BJ (cell line): ENCODE data around the gene NANOGP8. TPM values are rescaled to one million over a fixed set of nuclear protein-coding genes. Genes with fewer than 3 reads are reported as not detected.

Experiments
- CTCF ChIA-PET: fragments of 350-600 bp; formaldehyde crosslinking; extraction: SDS; loops from one replicate; lab custom pipeline; 2021; ENCODE audit warnings: antibody characterized with exemption, inconsistent platforms; lab: Yijun Ruan, JAX
- POLR2A ChIA-PET: fragments of 300-600 bp; sonication (Branson Sonifier 250); formaldehyde crosslinking; extraction: SDS; loops from one replicate; lab custom pipeline; 2021; ENCODE audit warnings: antibody characterized with exemption; lab: Charles Lee
- DNase-seq: peaks from one replicate; pipeline ENCODE4 v3.0.0-alpha.2; 2011; ENCODE audit warnings: low read depth
- H3K27me3 ChIP-seq: 2 replicates; pipeline ENCODE4 v1.6.0; 2011; ENCODE audit warnings: low read length; ENCODE audit not compliant: control insufficient read depth, insufficient read depth
- H3K36me3 ChIP-seq: 2 replicates; pipeline ENCODE4 v1.5.1; 2011; ENCODE audit warnings: low read length; ENCODE audit not compliant: control insufficient read depth, insufficient read depth
- H3K4me3 ChIP-seq: 2 replicates; pipeline ENCODE4 v1.5.1; 2011; ENCODE audit warnings: low read depth, mild to moderate bottlenecking, control low read depth, low read length
- polyA plus RNA-seq: library from polyadenylated mRNA; depleted of rRNA; stranded (reverse); fragments of >200 nt; gene quantifications from 2 replicates; pipeline ENCODE4 v1.2.3, GENCODE V29; 2011
- TF ChIP-seq, protein P1 (sequence below): IDR thresholded peaks from 2 replicates; pipeline ENCODE4 v1.5.1; 2011; ENCODE audit warnings: low read depth, mild to moderate bottlenecking, control low read depth, inconsistent platforms, low read length, moderate library complexity; ENCODE audit not compliant: insufficient read depth

The NANOGP8 gene
- polyA plus RNA-seq, 1 experiment, result not detected

DNA sequence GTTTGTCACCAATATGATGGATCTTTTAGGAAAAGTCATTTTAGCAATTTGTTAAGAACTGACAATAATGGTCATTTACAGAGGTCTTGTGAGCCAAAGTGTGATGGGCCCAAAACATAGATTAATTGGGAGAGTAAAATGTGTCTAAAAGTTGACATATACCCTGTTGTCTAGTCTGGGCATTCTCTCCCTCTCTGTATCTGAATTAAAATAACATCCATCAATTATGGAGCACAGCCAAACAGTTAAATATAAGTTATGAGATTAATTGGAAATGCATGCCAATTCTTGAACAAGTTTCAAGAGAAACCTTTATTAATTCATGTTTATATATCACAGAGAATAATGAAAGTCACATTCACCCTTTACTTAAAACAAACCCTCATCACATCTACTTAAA is 13.6 kb upstream of the NANOGP8 start:
- CTCF ChIA-PET, result no interaction called here
- TF ChIP-seq, protein P1, sequence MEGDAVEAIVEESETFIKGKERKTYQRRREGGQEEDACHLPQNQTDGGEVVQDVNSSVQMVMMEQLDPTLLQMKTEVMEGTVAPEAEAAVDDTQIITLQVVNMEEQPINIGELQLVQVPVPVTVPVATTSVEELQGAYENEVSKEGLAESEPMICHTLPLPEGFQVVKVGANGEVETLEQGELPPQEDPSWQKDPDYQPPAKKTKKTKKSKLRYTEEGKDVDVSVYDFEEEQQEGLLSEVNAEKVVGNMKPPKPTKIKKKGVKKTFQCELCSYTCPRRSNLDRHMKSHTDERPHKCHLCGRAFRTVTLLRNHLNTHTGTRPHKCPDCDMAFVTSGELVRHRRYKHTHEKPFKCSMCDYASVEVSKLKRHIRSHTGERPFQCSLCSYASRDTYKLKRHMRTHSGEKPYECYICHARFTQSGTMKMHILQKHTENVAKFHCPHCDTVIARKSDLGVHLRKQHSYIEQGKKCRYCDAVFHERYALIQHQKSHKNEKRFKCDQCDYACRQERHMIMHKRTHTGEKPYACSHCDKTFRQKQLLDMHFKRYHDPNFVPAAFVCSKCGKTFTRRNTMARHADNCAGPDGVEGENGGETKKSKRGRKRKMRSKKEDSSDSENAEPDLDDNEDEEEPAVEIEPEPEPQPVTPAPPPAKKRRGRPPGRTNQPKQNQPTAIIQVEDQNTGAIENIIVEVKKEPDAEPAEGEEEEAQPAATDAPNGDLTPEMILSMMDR, result no peak

DNA sequence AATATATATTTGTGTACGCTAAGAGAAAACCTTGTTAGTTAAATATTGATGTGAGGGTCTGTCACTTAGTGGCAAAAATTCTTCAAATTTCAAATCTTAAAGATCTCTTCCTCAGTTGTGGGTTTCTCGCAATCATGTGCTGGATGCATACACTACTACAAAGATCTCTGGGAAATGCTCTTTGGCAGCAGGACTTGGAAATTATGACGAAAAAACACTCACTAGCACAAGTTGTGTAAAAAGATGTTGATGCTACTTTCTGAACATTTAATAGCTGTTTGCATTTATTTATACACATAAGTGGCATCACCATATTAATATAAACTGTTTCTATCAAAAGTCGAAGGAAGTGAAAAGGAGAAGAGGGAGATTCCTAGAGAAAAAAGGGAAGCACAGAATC is 10.8 kb upstream of the NANOGP8 start:
- H3K27me3 ChIP-seq, result no peaks in the 10 kb centered on the region
- TF ChIP-seq, protein P1, result no peak
- no peak overlapping the region for H3K4me3 ChIP-seq
- ChIA-PET CTCF (no interaction called here), POLR2A (no interaction called here)
- no peak for DNase-seq
- H3K36me3 ChIP-seq, result no peaks in the 10 kb centered on the region

More for the DNA sequence above, 13.6 kb upstream of the NANOGP8 start:
- H3K36me3 ChIP-seq, result no peaks in the 10 kb centered on the region
- POLR2A ChIA-PET, result no interaction called here
- DNase-seq, result no peak
- no peaks in the 10 kb centered on the region for H3K27me3 ChIP-seq
- no peak overlapping the region for H3K4me3 ChIP-seq

DNA sequence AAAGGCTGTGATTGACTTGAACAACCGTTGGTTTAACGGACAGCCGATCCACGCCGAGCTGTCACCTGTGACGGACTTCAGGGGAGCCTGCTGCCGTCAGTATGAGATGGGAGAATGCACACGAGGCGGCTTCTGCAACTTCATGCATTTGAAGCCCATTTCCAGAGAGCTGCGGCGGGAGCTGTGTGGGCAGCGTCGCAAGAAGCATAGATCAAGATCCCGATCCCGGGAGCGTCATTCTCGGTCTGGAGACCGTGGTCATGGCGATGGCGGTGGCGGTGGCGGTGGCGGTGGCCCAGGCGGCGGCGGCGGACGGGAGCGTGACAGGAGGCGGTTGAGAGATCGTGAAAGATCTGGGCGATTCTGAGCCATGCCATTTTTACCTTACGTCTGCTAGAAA is 7.8 kb upstream of the NANOGP8 start:
- H3K4me3 ChIP-seq, result no peak overlapping the region
- H3K27me3 ChIP-seq, result no peaks in the 10 kb centered on the region
- ChIA-PET CTCF (no interaction called here), POLR2A (no interaction called here)
- TF ChIP-seq, protein P1, result no peak
- no peaks in the 10 kb centered on the region for H3K36me3 ChIP-seq
- DNase-seq, result no peak

DNA sequence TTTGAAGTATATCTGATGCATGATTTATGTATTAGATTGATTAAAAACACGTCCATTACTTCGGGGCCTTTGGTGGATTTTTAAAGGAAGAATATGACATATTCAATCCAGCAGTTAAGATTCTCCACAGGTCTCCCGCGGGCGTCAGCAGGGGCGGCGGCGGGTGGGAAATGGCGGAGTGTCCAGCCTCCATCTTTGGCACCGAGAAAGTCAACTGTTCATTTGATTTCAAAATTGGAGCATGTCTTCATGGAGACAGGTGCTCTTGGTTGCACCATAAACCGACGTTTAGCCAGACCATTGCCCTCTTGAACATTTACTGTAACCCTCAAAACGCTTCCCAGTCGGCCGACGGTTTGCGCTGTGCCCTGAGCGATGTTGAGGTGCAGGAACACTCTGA is 7.2 kb upstream of the NANOGP8 start:
- CTCF ChIA-PET, result interaction anchor here (0.6 to 0.9 kb wide), 2 partner anchors 13 to 15 kb away, joined by 3 to 5 read pairs; no protein-coding TSS in a partner anchor

DNA sequence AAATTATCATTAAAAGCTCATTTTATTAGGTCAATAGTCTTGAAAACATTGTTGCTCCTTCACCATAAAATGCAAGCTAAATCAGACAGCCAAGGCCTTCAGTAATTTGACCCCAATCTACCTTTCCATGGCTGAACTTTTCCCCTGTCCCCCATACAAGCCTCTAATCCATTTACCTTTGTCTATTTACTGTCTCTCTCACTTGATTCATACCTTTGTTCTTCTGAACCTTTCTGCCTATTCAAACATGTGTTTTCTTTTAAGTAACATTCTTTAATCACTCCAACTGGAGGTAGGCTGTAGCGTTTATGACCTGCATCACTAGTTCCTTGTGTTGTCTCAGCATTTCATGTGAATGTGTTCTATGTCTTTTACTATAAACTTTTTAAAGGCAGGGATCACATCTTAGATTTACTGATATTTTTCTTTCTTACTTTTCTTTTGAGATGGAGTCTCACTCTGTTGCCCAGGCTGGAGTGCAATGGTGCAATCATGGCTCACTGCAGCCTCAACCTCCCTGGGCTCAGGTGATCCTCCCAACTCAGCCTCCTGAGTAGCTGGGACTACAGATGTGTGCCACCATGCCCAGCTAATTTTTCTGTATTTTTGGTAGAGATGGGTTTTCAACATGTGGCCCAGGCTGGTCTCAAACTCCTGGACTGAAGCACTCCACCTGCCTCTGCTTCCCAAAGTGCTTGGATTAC is 5.2 kb upstream of the NANOGP8 start:
- TF ChIP-seq, protein P1, result no peak
- POLR2A ChIA-PET, result no interaction called here
- Histone ChIP-seq H3K36me3 (no peaks in the 10 kb centered on the region), H3K4me3 (no peak overlapping the region), H3K27me3 (no peaks in the 10 kb centered on the region)
- CTCF ChIA-PET, result interaction anchor here (0.6 to 3.6 kb wide), 3 partner anchors 11 to 354 kb away, joined by 3 to 21 read pairs (median 5); no protein-coding TSS in a partner anchor
- no peak for DNase-seq

More for the DNA sequence above, 7.2 kb upstream of the NANOGP8 start:
- TF ChIP-seq, protein P1, result no peak
- no peaks in the 10 kb centered on the region for H3K27me3 ChIP-seq
- no peak overlapping the region for H3K4me3 ChIP-seq
- DNase-seq, result no peak
- POLR2A ChIA-PET, result no interaction called here
- no peaks in the 10 kb centered on the region for H3K36me3 ChIP-seq
